ENCODE data around the gene MRTFA. TPM values are rescaled to one million over a fixed set of nuclear protein-coding genes. Genes with fewer than 3 reads are reported as not detected.

The MRTFA gene
- total RNA-seq, 1 experiment from 2014 or later = 28.0 TPM

GRCh38 chr22:40482886-40483285 is 153.6 kb downstream of the MRTFA start:
- no peaks in the 10 kb centered on the region; the same call in 1 of the 2 replicates for H3K79me2 ChIP-seq (ENCODE audit: insufficient read depth, low read length)
- ChIA-PET POLR2A (interaction anchor here (0.6 kb wide), 1 partner anchor 24 kb away, joined by 3 read pairs; no protein-coding TSS in a partner anchor), RAD21 (ENCODE audit: low non-redundant PET in 1 of 2, low total read pairs in 2 of 2, uncharacterized antibody in 2 of 2, unreplicated experiment in 2 of 2) (no interaction called here), CTCF (no interaction called here)
- DNase-seq (ENCODE audit: low read depth, low spot score) = no peak
- ATAC-seq = no peak
- H3K9me2 ChIP-seq (ENCODE audit: insufficient read depth) = 0 out of 2 replicates have a peak, but pooled peaks cover 2% of the 10 kb centered on the region
- intact Hi-C loops (cut with micrococcal nuclease) = no loop called here
- no peaks in the 10 kb centered on the region for H3K27me3 ChIP-seq (ENCODE audit: insufficient read depth, low read length)
- no peak overlapping the region for H3K9ac ChIP-seq (ENCODE audit: low read length)
- no peaks in the 10 kb centered on the region; a peak in 1 of 4 replicates for H3K4me1 ChIP-seq (ENCODE audit: control insufficient read depth in 1 of 2, insufficient read depth in 2 of 2, low read length in 2 of 2)
- H3K9me3 ChIP-seq (ENCODE audit: control insufficient read depth in 1 of 2, insufficient read depth in 1 of 2, low read depth in 1 of 2, low read length in 2 of 2) = no peaks in the 10 kb centered on the region
- no TSS peak for BruUV-seq (replicated peaks)
- H2AFZ ChIP-seq (ENCODE audit: low read depth, low read length, poor library complexity, severe bottlenecking) = no peak overlapping the region
- no peak overlapping the region for H3K4me2 ChIP-seq (ENCODE audit: low read length)
- TF ChIP-seq ZFX (IDR thresholded peaks at IDR 0.05) (no peak), ZBTB33 (IDR thresholded peaks at IDR 0.05; ENCODE audit: extremely low read depth, insufficient replicate concordance, low read length) (no peak), FOSL1 (IDR thresholded peaks at IDR 0.05; ENCODE audit: low read depth) (no peak), SP1 (IDR thresholded peaks at IDR 0.05; ENCODE audit: low read depth) (no peak), POLR2A (IDR thresholded peaks at IDR 0.05; ENCODE audit: borderline replicate concordance, extremely low read depth, insufficient read depth, insufficient read length) (no peak), ATF3 (IDR thresholded peaks at IDR 0.05) (no peak), YY1 (IDR thresholded peaks at IDR 0.05; ENCODE audit: extremely low read depth, insufficient replicate concordance, low read depth, low read length) (no peak), EZH2phosphoT487 (IDR thresholded peaks at IDR 0.05; ENCODE audit: borderline replicate concordance) (no peak), SIN3A (IDR thresholded peaks at IDR 0.05; ENCODE audit: low read depth) (no peak), JUND (IDR thresholded peaks at IDR 0.05) (no peak), POLR2AphosphoS5 (IDR thresholded peaks at IDR 0.05; ENCODE audit: low read depth, low read length) (no peak), RAD21 (IDR thresholded peaks at IDR 0.05; ENCODE audit: low read depth) (no peak), EGR1 (IDR thresholded peaks at IDR 0.05; ENCODE audit: low read depth) (no peak), SRF (IDR thresholded peaks at IDR 0.05; ENCODE audit: low read depth) (no peak), ELF1 (IDR thresholded peaks at IDR 0.05; ENCODE audit: borderline replicate concordance, low read depth) (no peak), CTCF (IDR thresholded peaks at IDR 0.05 in 2 of 3, conservative IDR thresholded peaks at IDR 0.05 in 1 of 3; ENCODE audit: borderline replicate concordance in 1 of 3, insufficient read depth in 1 of 3, low read depth in 2 of 3, low read length in 2 of 3) (no peak), ZNF274 (IDR thresholded peaks at IDR 0.05; ENCODE audit: low read depth, low read length) (no peak), EZH2 (IDR thresholded peaks at IDR 0.05) (no peak)
- TF ChIP-seq, protein P1, sequence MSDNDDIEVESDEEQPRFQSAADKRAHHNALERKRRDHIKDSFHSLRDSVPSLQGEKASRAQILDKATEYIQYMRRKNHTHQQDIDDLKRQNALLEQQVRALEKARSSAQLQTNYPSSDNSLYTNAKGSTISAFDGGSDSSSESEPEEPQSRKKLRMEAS (IDR thresholded peaks at IDR 0.05) = no peak
- TF ChIP-seq, protein P2, sequence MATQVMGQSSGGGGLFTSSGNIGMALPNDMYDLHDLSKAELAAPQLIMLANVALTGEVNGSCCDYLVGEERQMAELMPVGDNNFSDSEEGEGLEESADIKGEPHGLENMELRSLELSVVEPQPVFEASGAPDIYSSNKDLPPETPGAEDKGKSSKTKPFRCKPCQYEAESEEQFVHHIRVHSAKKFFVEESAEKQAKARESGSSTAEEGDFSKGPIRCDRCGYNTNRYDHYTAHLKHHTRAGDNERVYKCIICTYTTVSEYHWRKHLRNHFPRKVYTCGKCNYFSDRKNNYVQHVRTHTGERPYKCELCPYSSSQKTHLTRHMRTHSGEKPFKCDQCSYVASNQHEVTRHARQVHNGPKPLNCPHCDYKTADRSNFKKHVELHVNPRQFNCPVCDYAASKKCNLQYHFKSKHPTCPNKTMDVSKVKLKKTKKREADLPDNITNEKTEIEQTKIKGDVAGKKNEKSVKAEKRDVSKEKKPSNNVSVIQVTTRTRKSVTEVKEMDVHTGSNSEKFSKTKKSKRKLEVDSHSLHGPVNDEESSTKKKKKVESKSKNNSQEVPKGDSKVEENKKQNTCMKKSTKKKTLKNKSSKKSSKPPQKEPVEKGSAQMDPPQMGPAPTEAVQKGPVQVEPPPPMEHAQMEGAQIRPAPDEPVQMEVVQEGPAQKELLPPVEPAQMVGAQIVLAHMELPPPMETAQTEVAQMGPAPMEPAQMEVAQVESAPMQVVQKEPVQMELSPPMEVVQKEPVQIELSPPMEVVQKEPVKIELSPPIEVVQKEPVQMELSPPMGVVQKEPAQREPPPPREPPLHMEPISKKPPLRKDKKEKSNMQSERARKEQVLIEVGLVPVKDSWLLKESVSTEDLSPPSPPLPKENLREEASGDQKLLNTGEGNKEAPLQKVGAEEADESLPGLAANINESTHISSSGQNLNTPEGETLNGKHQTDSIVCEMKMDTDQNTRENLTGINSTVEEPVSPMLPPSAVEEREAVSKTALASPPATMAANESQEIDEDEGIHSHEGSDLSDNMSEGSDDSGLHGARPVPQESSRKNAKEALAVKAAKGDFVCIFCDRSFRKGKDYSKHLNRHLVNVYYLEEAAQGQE (IDR thresholded peaks at IDR 0.05; ENCODE audit: low read depth) = no peak
- no peaks in the 10 kb centered on the region for H3K36me3 ChIP-seq (ENCODE audit: control insufficient read depth in 1 of 2, insufficient read depth in 2 of 2, low read length in 2 of 2)
- H3K4me3 ChIP-seq (replicated peaks in 1 of 2; ENCODE audit: low read depth in 1 of 2, low read length in 2 of 2) = no peak overlapping the region
- no peaks in the 10 kb centered on the region for H4K20me1 ChIP-seq (ENCODE audit: insufficient read depth)
- no peak overlapping the region for H3K27ac ChIP-seq (ENCODE audit: low read depth, low read length)
